HepG2 (cell line): ENCODE measurements around the gene C18orf63. TPM values are rescaled to one million over a fixed set of nuclear protein-coding genes. Genes with fewer than 3 reads are reported as not detected.

ENCODE experiments used
- DNMT3B ChIP-seq: conservative IDR thresholded peaks from 2 replicates; pipeline ENCODE4 v1.6.1; 2016; ENCODE audit warnings: missing biosample characterization, control low read depth
- EHMT2 ChIP-seq: fragments of 200-600 bp; sonication (generic); IDR thresholded peaks from 2 replicates; pipeline ENCODE4 v1.7.0; 2017; ENCODE audit warnings: antibody characterized with exemption, low read depth, low read length, borderline replicate concordance
- ETS1 ChIP-seq: sonication (generic); formaldehyde crosslinking; IDR thresholded peaks from 2 replicates; pipeline ENCODE4 v1.4.0; 2020; ENCODE audit warnings: missing genetic modification reagents
- KMT2A ChIP-seq: sonication (generic); formaldehyde crosslinking; IDR thresholded peaks from 2 replicates; pipeline ENCODE4 v1.4.0; 2020; ENCODE audit warnings: missing genetic modification reagents
- MBD4 ChIP-seq: IDR thresholded peaks from 2 replicates; pipeline ENCODE4 v1.6.1; 2012; ENCODE audit warnings: low read length, inconsistent platforms, borderline replicate concordance
- NRL ChIP-seq: sonication (generic); formaldehyde crosslinking; IDR thresholded peaks from 2 replicates; pipeline ENCODE4 v1.5.0; 2020; ENCODE audit warnings: missing genetic modification reagents, mild to moderate bottlenecking, moderate library complexity, borderline replicate concordance
- RXRA ChIP-seq: sonication (generic); formaldehyde crosslinking; IDR thresholded peaks from 2 replicates; pipeline ENCODE4 v1.5.1; 2020; ENCODE audit warnings: missing genetic modification reagents
- SALL2 ChIP-seq: sonication (generic); formaldehyde crosslinking; IDR thresholded peaks from 2 replicates; pipeline ENCODE4 v1.8.1; 2023; ENCODE audit warnings: mild to moderate bottlenecking, missing genetic modification reagents, inconsistent platforms
- SIN3A ChIP-seq: IDR thresholded peaks from 2 replicates; pipeline ENCODE4 v1.6.1; 2011; ENCODE audit warnings: low read depth, mild to moderate bottlenecking, control low read depth, low read length, borderline replicate concordance
- SPEN ChIP-seq: sonication (generic); formaldehyde crosslinking; IDR thresholded peaks from 2 replicates; pipeline ENCODE4 v1.5.1; 2020; ENCODE audit warnings: low read depth, mild to moderate bottlenecking, missing genetic modification reagents
- TRIM22 ChIP-seq: fragments of 450-650 bp; IDR thresholded peaks from 2 replicates; pipeline ENCODE4 v1.6.1; 2017
- ZC3H13 ChIP-seq: sonication (generic); formaldehyde crosslinking; IDR thresholded peaks from 2 replicates; pipeline ENCODE4 v1.8.1; 2023; ENCODE audit warnings: mild to moderate bottlenecking, missing genetic modification reagents, moderate library complexity
- ZKSCAN8 ChIP-seq: IDR thresholded peaks from 2 replicates; pipeline ENCODE4 v1.6.1; 2016; ENCODE audit warnings: borderline replicate concordance, missing genetic modification reagents, missing compliant biosample characterization
- ZNF232 ChIP-seq: sonication (generic); formaldehyde crosslinking; IDR thresholded peaks from 2 replicates; pipeline ENCODE4 v1.4.0; 2020; ENCODE audit warnings: missing genetic modification reagents, borderline replicate concordance
- ZNF33B ChIP-seq: sonication (generic); formaldehyde crosslinking; IDR thresholded peaks from 2 replicates; pipeline ENCODE4 v1.5.1; 2020; ENCODE audit warnings: mild to moderate bottlenecking, missing genetic modification reagents
- ZNF362 ChIP-seq: sonication (generic); formaldehyde crosslinking; IDR thresholded peaks from 2 replicates; pipeline ENCODE4 v1.4.0; 2020; ENCODE audit warnings: missing genetic modification reagents, mild to moderate bottlenecking, borderline replicate concordance
- ZNF607 ChIP-seq: sonication (generic); formaldehyde crosslinking; IDR thresholded peaks from 2 replicates; pipeline ENCODE4 v1.5.1; 2020; ENCODE audit warnings: missing genetic modification reagents, mild to moderate bottlenecking, borderline replicate concordance
- ZNF720 ChIP-seq: sonication (generic); formaldehyde crosslinking; IDR thresholded peaks from 2 replicates; pipeline ENCODE4 v1.4.0; 2020; ENCODE audit warnings: missing genetic modification reagents
- ZNF816 ChIP-seq: sonication (generic); formaldehyde crosslinking; IDR thresholded peaks from 2 replicates; pipeline ENCODE4 v1.8.0; 2022; ENCODE audit warnings: missing genetic modification reagents, mild to moderate bottlenecking, borderline replicate concordance
- ZUFSP ChIP-seq: sonication (generic); formaldehyde crosslinking; IDR thresholded peaks from 2 replicates; pipeline ENCODE4 v1.9.0; 2021; ENCODE audit warnings: missing genetic modification reagents, mild to moderate bottlenecking, borderline replicate concordance
- polyA plus RNA-seq, 8 experiments: library from polyadenylated mRNA; depleted of rRNA in 3 of 8; stranded (reverse) in 7 of 8; unstranded in 1 of 8; fragments of >200 nt; fragmentation: Illumina TruSeq in 4 of 8; extraction: Trizol in 4 of 8; gene quantifications; 2 replicates each; pipeline versions ENCODE4 v1.2.1 to v1.2.3, GENCODE V29; 2011 to 2016; ENCODE audit warnings: low read depth in 4 of 8, missing spikeins in 1 of 8, mixed read lengths in 1 of 8; ENCODE audit not compliant: insufficient read depth in 1 of 8
- total RNA-seq, 5 experiments: library from RNA; depleted of rRNA; stranded (reverse); fragments of >200 nt; fragmentation: Illumina TruSeq; extraction: Trizol; gene quantifications; 2 replicates each; pipeline ENCODE4 v1.2.3, GENCODE V29; 2016; ENCODE audit warnings: low read depth in 1 of 5

The C18orf63 gene
- total and polyA plus RNA-seq, 2 of the 13 experiments (the other 11 are each of a cell fraction or from before 2014, with no cell fraction given): 0.01 TPM; not detected in 1

- TF ChIP-seq ZKSCAN8: 0 out of 2 replicates have a peak, but pooled peaks have one; percentile 20
- no peak for TF ChIP-seq ZUFSP (CRISPR knock-in tag)
- TF ChIP-seq ZNF362 (CRISPR knock-in tag): 0 out of 2 replicates have a peak, but pooled peaks have one; percentile 40
- no peak for TF ChIP-seq ZC3H13 (CRISPR knock-in tag)
- TF ChIP-seq ZNF33B (CRISPR knock-in tag): no peak
- TF ChIP-seq TRIM22: no peak
- no peak for TF ChIP-seq MBD4
- TF ChIP-seq NRL (CRISPR knock-in tag): no peak
- TF ChIP-seq EHMT2: no peak
- no peak for TF ChIP-seq SPEN (CRISPR knock-in tag)
- TF ChIP-seq DNMT3B (CRISPR knock-in tag): no peak
- TF ChIP-seq ETS1: 0 out of 2 replicates have a peak, but pooled peaks have one; percentile 61
- 0 out of 2 replicates have a peak, but pooled peaks have one; percentile 35 for TF ChIP-seq SALL2 (CRISPR knock-in tag)
- no peak for TF ChIP-seq KMT2A (CRISPR knock-in tag)
- no peak for TF ChIP-seq ZNF816 (CRISPR knock-in tag)
- TF ChIP-seq RXRA (CRISPR knock-in tag): peak; percentile 31; the same call in 1 of the 2 replicates
- 0 out of 2 replicates have a peak, but pooled peaks have one; percentile 41 for TF ChIP-seq ZNF607
- peak; percentile 49; the same call in 1 of the 2 replicates for TF ChIP-seq ZNF232 (CRISPR knock-in tag)
- TF ChIP-seq SIN3A: no peak
- TF ChIP-seq ZNF720: no peak
Measured at GRCh38 chr18:74281980-74282754, 33.5 kb upstream of the C18orf63 start (continued).
